ENCODE data around the gene CHORDC1. TPM values are rescaled to one million over a fixed set of nuclear protein-coding genes. Genes with fewer than 3 reads are reported as not detected.
A peak's percentile ranks its signal among the peaks of the same experiment; 100 is the strongest.

The CHORDC1 gene
- total and polyA plus RNA-seq, 2 of the 13 experiments (the other 11 are each of a cell fraction or from before 2014, with no cell fraction given), result 19.1 to 73.5 TPM

DNA sequence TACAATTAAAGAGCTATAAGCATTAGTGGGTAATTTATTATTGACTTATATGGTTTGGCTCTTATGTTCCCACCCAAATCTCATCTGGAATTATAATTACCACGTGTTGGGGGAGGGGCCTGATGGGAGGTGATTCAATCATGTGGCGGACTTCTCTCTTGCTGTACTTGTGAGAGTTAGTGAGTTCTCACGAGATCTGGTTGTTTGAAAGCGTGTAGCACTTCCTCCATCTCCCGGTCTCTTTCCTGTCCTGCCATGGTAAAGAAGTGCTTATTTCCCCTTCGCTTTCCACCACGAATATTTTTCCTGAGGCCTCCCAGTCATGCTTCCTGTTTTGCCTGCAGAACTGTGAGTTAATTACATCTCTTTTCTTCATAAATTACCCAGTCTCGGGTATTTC is 28.1 kb upstream of the CHORDC1 start (continued):
- TF ChIP-seq, protein P1, sequence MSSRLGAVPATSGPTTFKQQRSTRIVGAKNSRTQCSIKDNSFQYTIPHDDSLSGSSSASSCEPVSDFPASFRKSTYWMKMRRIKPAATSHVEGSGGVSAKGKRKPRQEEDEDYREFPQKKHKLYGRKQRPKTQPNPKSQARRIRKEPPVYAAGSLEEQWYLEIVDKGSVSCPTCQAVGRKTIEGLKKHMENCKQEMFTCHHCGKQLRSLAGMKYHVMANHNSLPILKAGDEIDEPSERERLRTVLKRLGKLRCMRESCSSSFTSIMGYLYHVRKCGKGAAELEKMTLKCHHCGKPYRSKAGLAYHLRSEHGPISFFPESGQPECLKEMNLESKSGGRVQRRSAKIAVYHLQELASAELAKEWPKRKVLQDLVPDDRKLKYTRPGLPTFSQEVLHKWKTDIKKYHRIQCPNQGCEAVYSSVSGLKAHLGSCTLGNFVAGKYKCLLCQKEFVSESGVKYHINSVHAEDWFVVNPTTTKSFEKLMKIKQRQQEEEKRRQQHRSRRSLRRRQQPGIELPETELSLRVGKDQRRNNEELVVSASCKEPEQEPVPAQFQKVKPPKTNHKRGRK (CRISPR knock-in tag; IDR thresholded peaks at IDR 0.05), result no peak
- TF ChIP-seq ZNF205 (CRISPR knock-in tag; IDR thresholded peaks at IDR 0.05), result no peak
- TF ChIP-seq RBFOX2 (IDR thresholded peaks at IDR 0.05; ENCODE audit: low read depth, low read length), result peak; percentile 30; the same call in 1 of the 2 replicates
- no peak for TF ChIP-seq ZNF10 (CRISPR knock-in tag; IDR thresholded peaks at IDR 0.05; ENCODE audit: borderline replicate concordance, low read depth)
- TF ChIP-seq, protein P2, sequence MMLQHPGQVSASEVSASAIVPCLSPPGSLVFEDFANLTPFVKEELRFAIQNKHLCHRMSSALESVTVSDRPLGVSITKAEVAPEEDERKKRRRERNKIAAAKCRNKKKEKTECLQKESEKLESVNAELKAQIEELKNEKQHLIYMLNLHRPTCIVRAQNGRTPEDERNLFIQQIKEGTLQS (CRISPR knock-in tag; IDR thresholded peaks at IDR 0.05), result no peak
- no peak for TF ChIP-seq NR2F2 (IDR thresholded peaks at IDR 0.05; ENCODE audit: borderline replicate concordance, low read depth)
- no peak for TF ChIP-seq ZNF253 (CRISPR knock-in tag; IDR thresholded peaks at IDR 0.05; ENCODE audit: borderline replicate concordance)
- TF ChIP-seq, protein P3, sequence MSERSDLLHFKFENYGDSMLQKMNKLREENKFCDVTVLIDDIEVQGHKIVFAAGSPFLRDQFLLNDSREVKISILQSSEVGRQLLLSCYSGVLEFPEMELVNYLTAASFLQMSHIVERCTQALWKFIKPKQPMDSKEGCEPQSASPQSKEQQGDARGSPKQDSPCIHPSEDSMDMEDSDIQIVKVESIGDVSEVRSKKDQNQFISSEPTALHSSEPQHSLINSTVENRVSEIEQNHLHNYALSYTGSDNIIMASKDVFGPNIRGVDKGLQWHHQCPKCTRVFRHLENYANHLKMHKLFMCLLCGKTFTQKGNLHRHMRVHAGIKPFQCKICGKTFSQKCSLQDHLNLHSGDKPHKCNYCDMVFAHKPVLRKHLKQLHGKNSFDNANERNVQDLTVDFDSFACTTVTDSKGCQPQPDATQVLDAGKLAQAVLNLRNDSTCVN (CRISPR knock-in tag; IDR thresholded peaks at IDR 0.05; ENCODE audit: borderline replicate concordance), result no peak
- TF ChIP-seq ZNF652 (CRISPR knock-in tag; IDR thresholded peaks at IDR 0.05; ENCODE audit: borderline replicate concordance, low read depth), result no peak
- TF ChIP-seq YEATS2 (CRISPR knock-in tag; IDR thresholded peaks at IDR 0.05; ENCODE audit: borderline replicate concordance), result 0 out of 2 replicates have a peak, but pooled peaks have one; percentile 47
- TF ChIP-seq KMT2B (CRISPR knock-in tag; IDR thresholded peaks at IDR 0.05), result no peak; the same call in 1 of the 2 replicates
- TF ChIP-seq, protein P4, sequence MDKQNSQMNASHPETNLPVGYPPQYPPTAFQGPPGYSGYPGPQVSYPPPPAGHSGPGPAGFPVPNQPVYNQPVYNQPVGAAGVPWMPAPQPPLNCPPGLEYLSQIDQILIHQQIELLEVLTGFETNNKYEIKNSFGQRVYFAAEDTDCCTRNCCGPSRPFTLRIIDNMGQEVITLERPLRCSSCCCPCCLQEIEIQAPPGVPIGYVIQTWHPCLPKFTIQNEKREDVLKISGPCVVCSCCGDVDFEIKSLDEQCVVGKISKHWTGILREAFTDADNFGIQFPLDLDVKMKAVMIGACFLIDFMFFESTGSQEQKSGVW (CRISPR knock-in tag; IDR thresholded peaks at IDR 0.05; ENCODE audit: borderline replicate concordance), result no peak
- no peak for TF ChIP-seq ZNF432 (CRISPR knock-in tag; IDR thresholded peaks at IDR 0.05; ENCODE audit: borderline replicate concordance)
- TF ChIP-seq SIN3A (IDR thresholded peaks at IDR 0.05; ENCODE audit: borderline replicate concordance, low read depth, low read length), result no peak
